SH-SY5Y (cell line): Measurements from ENCODE around the gene PYGM.

Experiments
- GATA2 ChIP-seq: IDR thresholded peaks from 2 replicates; pipeline ENCODE4 v1.6.1; 2011; ENCODE audit warnings: mild to moderate bottlenecking, low read depth, low read length
- GATA3 ChIP-seq: IDR thresholded peaks from 2 replicates; pipeline ENCODE4 v1.6.1; 2011; ENCODE audit warnings: low read depth, mild to moderate bottlenecking, low read length, moderate library complexity

DNA sequence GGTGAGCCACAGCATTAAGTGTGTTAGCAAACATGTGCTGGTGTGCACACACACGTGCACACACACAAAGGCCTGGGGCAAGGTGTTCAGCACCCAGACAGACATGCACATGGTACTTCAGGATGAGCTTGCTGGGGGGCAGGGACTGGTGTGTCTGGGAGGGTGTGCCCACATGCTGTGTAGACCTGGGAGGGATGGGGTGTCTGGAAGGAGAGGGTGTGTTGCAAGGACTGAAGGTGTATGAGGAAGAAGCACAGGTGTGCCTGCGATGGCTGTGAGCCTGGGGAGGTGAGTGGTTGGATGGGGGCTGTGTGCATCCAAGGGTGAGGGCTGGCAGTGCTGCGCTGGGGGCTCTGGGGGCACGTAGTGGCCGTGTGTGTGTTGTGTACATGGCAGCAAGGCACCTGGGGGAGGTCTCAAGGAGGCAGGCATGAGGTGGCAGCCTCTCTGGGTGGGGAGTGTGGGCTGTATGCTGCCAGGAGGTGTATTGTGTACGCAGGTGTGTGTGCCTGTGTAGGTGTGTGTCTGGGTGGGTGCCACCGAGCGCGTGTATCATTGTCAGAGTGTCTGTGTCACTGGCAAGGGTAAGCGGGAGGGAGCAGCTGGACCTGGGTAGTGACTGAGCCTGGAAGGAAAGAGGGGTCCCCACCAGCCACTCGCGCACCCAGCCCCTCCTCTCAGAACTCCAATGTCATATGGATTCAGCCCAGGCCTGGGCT lies 39.0 kb downstream of the PYGM start:
- no peak for TF ChIP-seq GATA3
- TF ChIP-seq GATA2: no peak
